Measurements from ENCODE around the gene TRMT61A.

Gene TRMT61A

GRCh38 chr14:103528587-103529382 lies at the start of gene TRMT61A:
TRMT61A (plus strand) TSS chr14:103529196; CDS start chr14:103529979, 783 bp downstream.
- peak; percentile 96 for DNase-seq

GRCh38 chr14:103480595-103480994 lies 48.4 kb upstream of the TRMT61A start:
- no peak for DNase-seq

- no peak for DNase-seq
Measured at GRCh38 chr14:103483600-103483999, 45.4 kb upstream of the TRMT61A start.

- no peak for DNase-seq
Measured at GRCh38 chr14:103485504-103485903, 43.5 kb upstream of the TRMT61A start.

GRCh38 chr14:103488071-103488470 lies 40.9 kb upstream of the TRMT61A start:
- DNase-seq = no peak

- no peak for DNase-seq
Measured at GRCh38 chr14:103488960-103489359, 40.0 kb upstream of the TRMT61A start.

- no peak for DNase-seq
Measured at GRCh38 chr14:103489621-103490020, 39.4 kb upstream of the TRMT61A start.

- DNase-seq = no peak
Measured at GRCh38 chr14:103491691-103492090, 37.3 kb upstream of the TRMT61A start.

GRCh38 chr14:103492156-103492925 lies 36.7 kb upstream of the TRMT61A start:
- no peak for DNase-seq

GRCh38 chr14:103495854-103496253 lies 33.1 kb upstream of the TRMT61A start:
- no peak for DNase-seq

GRCh38 chr14:103496776-103497175 lies 32.2 kb upstream of the TRMT61A start:
- no peak for DNase-seq

- DNase-seq = no peak
Measured at GRCh38 chr14:103499709-103500108, 29.3 kb upstream of the TRMT61A start.

GRCh38 chr14:103500148-103500990 lies 28.6 kb upstream of the TRMT61A start:
- DNase-seq = peak; percentile 94

- DNase-seq = no peak
Measured at GRCh38 chr14:103501041-103501870, 27.7 kb upstream of the TRMT61A start.

GRCh38 chr14:103501921-103502669 lies 26.9 kb upstream of the TRMT61A start:
- DNase-seq = no peak

- no peak for DNase-seq
Measured at GRCh38 chr14:103502877-103503276, 26.1 kb upstream of the TRMT61A start.

GRCh38 chr14:103503296-103503695 lies 25.7 kb upstream of the TRMT61A start:
- DNase-seq = no peak

GRCh38 chr14:103504991-103505565 lies 23.9 kb upstream of the TRMT61A start:
- no peak for DNase-seq

- DNase-seq = no peak
Measured at GRCh38 chr14:103507751-103508150, 21.2 kb upstream of the TRMT61A start.

GRCh38 chr14:103508521-103509329 lies 20.3 kb upstream of the TRMT61A start:
- DNase-seq = no peak

Data from COR-L47 (cell line).